GM12878 (cell line): ENCODE results near the gene GLS. TPM values are rescaled to one million over a fixed set of nuclear protein-coding genes. Genes with fewer than 3 reads are reported as not detected.

Experiments used
- ATAC-seq: fragments of 200-7000 bp; cut with Tn5 transposase; 3 replicates; pipeline ENCODE4 v1.9.1; 2020; ENCODE audit warnings: mild to moderate bottlenecking, moderate library complexity
- BruUV-seq: library from RNA; stranded (reverse); fragments of 400-500 nt; replicated peaks from 2 replicates; lab custom pipeline; 2021; lab: Mats Ljungman, UMichigan
- CTCF ChIA-PET: fragments of 300-600 bp; sonication (Branson Sonifier 250); formaldehyde crosslinking; extraction: SDS; loops from one replicate; lab custom pipeline; 2021; ENCODE audit warnings: inconsistent platforms; lab: Yijun Ruan, JAX
- POLR2A ChIA-PET: fragments of 350-600 bp; formaldehyde crosslinking; extraction: SDS; loops from one replicate; lab custom pipeline; 2021; ENCODE audit warnings: inconsistent platforms; lab: Charles Lee
- RAD21 ChIA-PET: fragments of 300-600 bp; sonication (Branson Sonifier 250); formaldehyde crosslinking; loops from one replicate; lab custom pipeline; 2023; ENCODE audit warnings: antibody characterized with exemption; ENCODE audit not compliant: unreplicated experiment; lab: Charles Lee
- SMC1A ChIA-PET: fragments of 300-600 bp; sonication (Branson Sonifier 250); formaldehyde crosslinking; loops from one replicate; lab custom pipeline; 2023; ENCODE audit not compliant: unreplicated experiment, uncharacterized antibody; lab: Charles Lee
- DNase-seq: peaks from one replicate; pipeline ENCODE4 v3.0.0-alpha.2; 2011; ENCODE audit warnings: low read depth, low spot score
- FAIRE-seq: peaks from 3 replicates; lab custom pipeline; 2011; peaks lifted over from hg19 to GRCh38; lab: Jason Lieb, UNC
- H2AFZ ChIP-seq: 2 replicates; pipeline ENCODE4 v1.6.0; 2011; ENCODE audit warnings: low read depth, low read length, control low read depth; ENCODE audit not compliant: control insufficient read depth
- H3K27ac ChIP-seq: 2 replicates; pipeline ENCODE4 v1.5.1; 2011; ENCODE audit warnings: control low read depth; ENCODE audit not compliant: control insufficient read depth, insufficient read depth
- H3K27me3 ChIP-seq, 2 experiments: replicated peaks in 1 of 2; 2 replicates each; pipeline versions ENCODE4 v1.6.0 to v1.6.1; 2011; ENCODE audit warnings: low read length in 1 of 2; ENCODE audit not compliant: control insufficient read depth in 2 of 2, insufficient read depth in 2 of 2
- H3K36me3 ChIP-seq, 2 experiments: 2 replicates each; pipeline ENCODE4 v1.5.1; 2011; ENCODE audit warnings: low read length in 1 of 2; ENCODE audit not compliant: control insufficient read depth in 2 of 2, insufficient read depth in 2 of 2
- H3K4me1 ChIP-seq: 2 replicates; pipeline ENCODE4 v1.6.1; 2011; ENCODE audit warnings: mild to moderate bottlenecking, low read length, moderate library complexity, mixed read lengths; ENCODE audit not compliant: control insufficient read depth, insufficient read depth
- H3K4me2 ChIP-seq: 2 replicates; pipeline ENCODE4 v1.6.0; 2011; ENCODE audit warnings: control low read depth; ENCODE audit not compliant: control insufficient read depth, insufficient read depth
- H3K4me3 ChIP-seq: fragments of 200-600 bp; sonication (generic); 2 replicates; pipeline ENCODE4 v1.5.1; 2016
- H3K79me2 ChIP-seq: 2 replicates; pipeline ENCODE4 v1.6.0; 2011; ENCODE audit warnings: low read length; ENCODE audit not compliant: control insufficient read depth, insufficient read depth
- H3K9ac ChIP-seq: 2 replicates; pipeline ENCODE4 v1.8.0; 2011; ENCODE audit warnings: low read length, control low read depth, mixed read lengths; ENCODE audit not compliant: control insufficient read depth, insufficient read depth
- H3K9me3 ChIP-seq: replicated peaks from 3 replicates; pipeline ENCODE4 v1.5.1; 2011; ENCODE audit warnings: mild to moderate bottlenecking, low read length; ENCODE audit not compliant: control insufficient read depth, insufficient read depth
- H4K20me1 ChIP-seq: 2 replicates; pipeline ENCODE4 v1.6.0; 2011; ENCODE audit not compliant: control insufficient read depth, insufficient read depth
- CEBPB ChIP-seq, 2 experiments: fragments of 150-350 bp in 1 of 2; IDR thresholded peaks; 2 replicates each; pipeline ENCODE4 v1.6.1; 2012 to 2014; ENCODE audit warnings: low read depth in 2 of 2, low read length in 2 of 2, borderline replicate concordance in 1 of 2, inconsistent platforms in 1 of 2
- CHD4 ChIP-seq: fragments of 200-600 bp; sonication (generic); IDR thresholded peaks from 2 replicates; pipeline ENCODE4 v1.6.1; 2016; ENCODE audit warnings: mild to moderate bottlenecking
- NFYB ChIP-seq: IDR thresholded peaks from 2 replicates; pipeline ENCODE4 v1.6.1; 2011; ENCODE audit warnings: low read depth, mild to moderate bottlenecking, low read length, improper control_type of control experiment, moderate library complexity; ENCODE audit not compliant: insufficient read depth
- POLR2A ChIP-seq: IDR thresholded peaks from 2 replicates; pipeline ENCODE4 v1.6.1; 2011; ENCODE audit warnings: low read depth, mild to moderate bottlenecking, low read length
- PRDM15 ChIP-seq: fragments of 450-650 bp; formaldehyde crosslinking; IDR thresholded peaks from 2 replicates; pipeline ENCODE4 v1.4.0; 2020; ENCODE audit warnings: mild to moderate bottlenecking, moderate library complexity
- RUNX3 ChIP-seq: IDR thresholded peaks from 2 replicates; pipeline ENCODE4 v1.6.1; 2012; ENCODE audit warnings: low read length, inconsistent platforms
- SMAD1 ChIP-seq: fragments of 450-650 bp; IDR thresholded peaks from 2 replicates; pipeline ENCODE4 v1.6.1; 2018; ENCODE audit warnings: mild to moderate bottlenecking, low read depth; ENCODE audit not compliant: partially characterized antibody
- TARDBP ChIP-seq: IDR thresholded peaks from 2 replicates; pipeline ENCODE4 v1.6.1; 2016; ENCODE audit warnings: borderline replicate concordance
- WRNIP1 ChIP-seq: IDR thresholded peaks from 2 replicates; pipeline ENCODE4 v1.6.1; 2011; ENCODE audit warnings: low read depth, low read length, improper control_type of control experiment, borderline replicate concordance
- ZNF207 ChIP-seq: fragments of 450-650 bp; IDR thresholded peaks from 2 replicates; pipeline ENCODE4 v1.6.1; 2014; ENCODE audit warnings: antibody characterized with exemption, mild to moderate bottlenecking, borderline replicate concordance
- ZNF24 ChIP-seq: fragments of 450-650 bp; IDR thresholded peaks from 2 replicates; pipeline ENCODE4 v1.6.1; 2017; ENCODE audit warnings: antibody characterized with exemption, mild to moderate bottlenecking
- WGBS: methylation state at CpG from one replicate; pipeline ENCODE4 v1.1.6; 2016; ENCODE audit warnings: low lambda C conversion rate; ENCODE audit not compliant: insufficient replicate concordance, insufficient coverage; ENCODE audit errors: missing lambda C conversion rate; 5-methylcytosine and 5-hydroxymethylcytosine counted together
- in situ Hi-C: fragments of 300-500 bp; cut with MboI; formaldehyde crosslinking; loops from 9 replicates; pipeline ENCODE4 v1.14.3; 2018; ENCODE audit warnings: mixed read lengths
- intact Hi-C: fragments of 100-400 bp; cut with micrococcal nuclease; formaldehyde crosslinking; loops from one replicate; pipeline ENCODE4 v1.14.2; 2022; ENCODE audit not compliant: unreplicated experiment
- polyA plus RNA-seq, 11 experiments: library from polyadenylated mRNA; depleted of rRNA in 4 of 11; unstranded in 6 of 11; stranded (reverse) in 5 of 11; fragments of >200 nt; fragmentation: Nextera tagmentation in 4 of 11; fragmentation: Illumina TruSeq in 1 of 11; extraction: Ambion mirVana in 4 of 11; extraction: Trizol in 1 of 11; gene quantifications; 1 replicate in 1 of 11; 2 replicates in 10 of 11; pipeline versions ENCODE4 v1.2.1 to v1.2.3, GENCODE V29; 2011 to 2016; ENCODE audit warnings: inconsistent platforms in 2 of 11, missing spikeins in 2 of 11, low read depth in 1 of 11
- total RNA-seq, 4 experiments: library from RNA; depleted of rRNA in 3 of 4; stranded (reverse); fragments of >200 nt in 3 of 4; fragmentation: Illumina TruSeq in 1 of 4; extraction: Trizol in 1 of 4; gene quantifications; 2 replicates each; pipeline versions ENCODE4 v1.2.1 to v1.2.3, GENCODE V29; 2013 to 2021
- TF ChIP-seq, protein P1 (sequence below): fragments of 150-350 bp; IDR thresholded peaks from 2 replicates; pipeline ENCODE4 v1.6.1; 2016; ENCODE audit warnings: low read depth, low read length

Gene GLS
- total and polyA plus RNA-seq, 10 of the 15 experiments (the other 5 are each of a cell fraction or from before 2014, with no cell fraction given): 15.7 to 145 (median 70.8) TPM

GRCh38 chr2:190891889-190892288, 11.3 kb downstream of the GLS start:
- in situ Hi-C loops (loop anchor here (25.0 kb wide), 1 partner anchor 770 kb away; no protein-coding TSS in a partner anchor), intact Hi-C loops (no loop called here)
- no peaks in the 10 kb centered on the region for H3K9me3 ChIP-seq
- ATAC-seq (no peak; the same call in 2 of the 3 replicates), FAIRE-seq (no peak), DNase-seq (no peak)
- RAD21 ChIA-PET: interaction anchor here (1.0 to 4.3 kb wide), 6 partner anchors 9 to 127 kb away, joined by 3 to 25 read pairs (median 8); no protein-coding TSS in a partner anchor
- CTCF ChIA-PET: interaction anchor here (1.4 to 4.5 kb wide), 6 partner anchors 9 to 111 kb away, joined by 3 to 19 read pairs (median 8); partner anchors contain the start of gene GLS
- peaks cover 28% of the 10 kb centered on the region for H3K4me1 ChIP-seq
- H3K36me3 ChIP-seq: peaks cover 0 to 18% of the 10 kb centered on the region in 2 experiments; a peak in 2 of 4 replicates
- no peak overlapping the region for H2AFZ ChIP-seq
- peak overlapping the region; percentile 51; the same call in 1 of the 2 replicates for H3K27ac ChIP-seq
- WGBS: 94% methylated on average over 1 of the region's 1 CpG
- H4K20me1 ChIP-seq: no peaks in the 10 kb centered on the region; the same call in 1 of the 2 replicates
- SMC1A ChIA-PET: interaction anchor here (0.6 to 4.9 kb wide), 10 partner anchors 10 to 660 kb away, joined by 3 to 31 read pairs (median 6); no protein-coding TSS in a partner anchor
- peaks cover 81% of the 10 kb centered on the region for H3K79me2 ChIP-seq
- TF ChIP-seq PRDM15 (CRISPR knock-in tag) (no peak), RUNX3 (no peak), POLR2A (no peak), WRNIP1 (no peak), ZNF207 (no peak), CEBPB (IDR thresholded peaks at IDR 0.05; ENCODE audit: borderline replicate concordance in 1 of 2, low read depth in 2 of 2, low read length in 2 of 2) (no peak), TARDBP (no peak), CHD4 (no peak), ZNF24 (no peak), NFYB (no peak), SMAD1 (no peak)
- TF ChIP-seq, protein P1, sequence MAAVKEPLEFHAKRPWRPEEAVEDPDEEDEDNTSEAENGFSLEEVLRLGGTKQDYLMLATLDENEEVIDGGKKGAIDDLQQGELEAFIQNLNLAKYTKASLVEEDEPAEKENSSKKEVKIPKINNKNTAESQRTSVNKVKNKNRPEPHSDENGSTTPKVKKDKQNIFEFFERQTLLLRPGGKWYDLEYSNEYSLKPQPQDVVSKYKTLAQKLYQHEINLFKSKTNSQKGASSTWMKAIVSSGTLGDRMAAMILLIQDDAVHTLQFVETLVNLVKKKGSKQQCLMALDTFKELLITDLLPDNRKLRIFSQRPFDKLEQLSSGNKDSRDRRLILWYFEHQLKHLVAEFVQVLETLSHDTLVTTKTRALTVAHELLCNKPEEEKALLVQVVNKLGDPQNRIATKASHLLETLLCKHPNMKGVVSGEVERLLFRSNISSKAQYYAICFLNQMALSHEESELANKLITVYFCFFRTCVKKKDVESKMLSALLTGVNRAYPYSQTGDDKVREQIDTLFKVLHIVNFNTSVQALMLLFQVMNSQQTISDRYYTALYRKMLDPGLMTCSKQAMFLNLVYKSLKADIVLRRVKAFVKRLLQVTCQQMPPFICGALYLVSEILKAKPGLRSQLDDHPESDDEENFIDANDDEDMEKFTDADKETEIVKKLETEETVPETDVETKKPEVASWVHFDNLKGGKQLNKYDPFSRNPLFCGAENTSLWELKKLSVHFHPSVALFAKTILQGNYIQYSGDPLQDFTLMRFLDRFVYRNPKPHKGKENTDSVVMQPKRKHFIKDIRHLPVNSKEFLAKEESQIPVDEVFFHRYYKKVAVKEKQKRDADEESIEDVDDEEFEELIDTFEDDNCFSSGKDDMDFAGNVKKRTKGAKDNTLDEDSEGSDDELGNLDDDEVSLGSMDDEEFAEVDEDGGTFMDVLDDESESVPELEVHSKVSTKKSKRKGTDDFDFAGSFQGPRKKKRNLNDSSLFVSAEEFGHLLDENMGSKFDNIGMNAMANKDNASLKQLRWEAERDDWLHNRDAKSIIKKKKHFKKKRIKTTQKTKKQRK: no peak
- H3K4me3 ChIP-seq: 0 out of 2 replicates have a peak overlapping the region, but pooled peaks have one; percentile 24
- no peak overlapping the region for H3K9ac ChIP-seq
- peak overlapping the region; percentile 31 for H3K4me2 ChIP-seq
- POLR2A ChIA-PET: interaction anchor here (1.1 to 5.5 kb wide), 4 partner anchors 10 to 128 kb away, joined by 3 to 41 read pairs (median 6); partner anchors contain the start of gene GLS
- BruUV-seq: no TSS peak
- no peaks in the 10 kb centered on the region for H3K27me3 ChIP-seq
